Loucy (cell line): ENCODE results near the gene USP16.

Experiments
- H2AFZ ChIP-seq: fragments of 200-600 bp; sonication (generic); 2 replicates; pipeline ENCODE4 v1.6.0; 2016; ENCODE audit warnings: antibody characterized with exemption, mild to moderate bottlenecking, low read length, moderate library complexity
- H3F3A ChIP-seq: fragments of 200-600 bp; 2 replicates; pipeline ENCODE4 v1.6.0; 2016; ENCODE audit warnings: antibody characterized with exemption, low read depth, mild to moderate bottlenecking
- H3K27me3 ChIP-seq: fragments of 200-600 bp; sonication (generic); 2 replicates; pipeline ENCODE4 v1.6.1; 2014; ENCODE audit warnings: low read length, mild to moderate bottlenecking; ENCODE audit not compliant: insufficient read depth, poor library complexity, severe bottlenecking
- H3K36me3 ChIP-seq: fragments of 200-600 bp; sonication (generic); 2 replicates; pipeline ENCODE4 v1.6.1; 2016; ENCODE audit warnings: low read length; ENCODE audit not compliant: insufficient read depth
- H3K4me1 ChIP-seq: fragments of 200-600 bp; sonication (generic); 2 replicates; pipeline ENCODE4 v1.5.1; 2014; ENCODE audit warnings: low read length, mild to moderate bottlenecking; ENCODE audit not compliant: insufficient read depth, poor library complexity, severe bottlenecking
- H3K4me2 ChIP-seq: fragments of 200-600 bp; sonication (generic); 2 replicates; pipeline ENCODE4 v1.6.0; 2014; ENCODE audit warnings: antibody characterized with exemption, low read length, low read depth, mild to moderate bottlenecking; ENCODE audit not compliant: poor library complexity, severe bottlenecking
- H3K4me3 ChIP-seq: fragments of 200-600 bp; sonication (generic); 2 replicates; pipeline ENCODE4 v1.5.1; 2014; ENCODE audit warnings: low read length, mild to moderate bottlenecking, mixed read lengths; ENCODE audit not compliant: poor library complexity, severe bottlenecking
- H3K79me2 ChIP-seq: fragments of 200-600 bp; sonication (generic); 2 replicates; pipeline ENCODE4 v1.6.1; 2014; ENCODE audit warnings: low read length; ENCODE audit not compliant: insufficient read depth
- H3K9ac ChIP-seq: fragments of 200-600 bp; sonication (generic); 2 replicates; pipeline ENCODE4 v1.6.0; 2014; ENCODE audit warnings: mild to moderate bottlenecking, low read depth, low read length, moderate library complexity; ENCODE audit not compliant: poor library complexity, severe bottlenecking
- H3K9me2 ChIP-seq: fragments of 200-600 bp; sonication (generic); replicated peaks from 2 replicates; pipeline ENCODE4 v1.6.1; 2016; ENCODE audit warnings: low read depth, low read length, mixed read lengths
- H3K9me3 ChIP-seq: fragments of 200-600 bp; sonication (generic); 2 replicates; pipeline ENCODE4 v1.6.1; 2014; ENCODE audit warnings: mild to moderate bottlenecking, antibody characterized with exemption, low read length, low read depth; ENCODE audit not compliant: insufficient read depth
- H4K20me1 ChIP-seq: fragments of 200-600 bp; sonication (generic); 2 replicates; pipeline ENCODE4 v1.6.0; 2014; ENCODE audit warnings: antibody characterized with exemption, low read length, mild to moderate bottlenecking; ENCODE audit not compliant: insufficient read depth, poor library complexity, severe bottlenecking
- CTCF ChIP-seq: fragments of 200-600 bp; sonication (generic); conservative IDR thresholded peaks from 2 replicates; pipeline ENCODE4 v1.5.1; 2014; ENCODE audit warnings: mild to moderate bottlenecking, antibody characterized with exemption, low read length
- EZH2phosphoT487 ChIP-seq: fragments of 200-600 bp; IDR thresholded peaks from 2 replicates; pipeline ENCODE4 v1.6.1; 2018; ENCODE audit warnings: antibody characterized with exemption, mild to moderate bottlenecking, moderate library complexity, borderline replicate concordance

Gene USP16

DNA sequence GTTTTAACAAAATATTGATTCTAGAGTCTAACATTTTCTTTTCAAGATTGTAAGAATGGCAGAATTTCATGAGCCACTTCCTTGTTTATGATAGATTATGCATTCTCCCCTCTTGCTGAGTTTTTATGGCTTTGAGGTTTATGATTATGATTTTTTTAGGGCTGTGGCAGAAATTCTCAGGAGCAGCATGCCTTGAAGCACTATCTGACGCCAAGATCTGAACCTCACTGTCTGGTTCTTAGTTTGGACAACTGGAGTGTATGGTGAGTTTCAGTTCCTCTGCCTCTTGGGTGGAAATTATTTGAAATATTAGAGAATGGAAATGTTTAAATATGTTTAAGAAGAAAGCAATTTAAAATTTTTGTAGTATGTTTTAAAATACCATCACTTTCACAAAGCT is 10.2 kb downstream of the USP16 start:
- no peak overlapping the region for H3K9ac ChIP-seq
- no peaks in the 10 kb centered on the region for H3K27me3 ChIP-seq
- H3K9me2 ChIP-seq: no peaks in the 10 kb centered on the region
- H3K4me1 ChIP-seq: no peaks in the 10 kb centered on the region
- H2AFZ ChIP-seq: no peak overlapping the region
- TF ChIP-seq CTCF: no peak
- no peak for TF ChIP-seq EZH2phosphoT487
- peaks cover 68% of the 10 kb centered on the region; the same call in 1 of the 2 replicates for H3K36me3 ChIP-seq
- no peak overlapping the region for H3K4me2 ChIP-seq
- H3K9me3 ChIP-seq: no peaks in the 10 kb centered on the region
- H3K4me3 ChIP-seq: no peak overlapping the region
- H3F3A ChIP-seq: no peaks in the 10 kb centered on the region
- H4K20me1 ChIP-seq: no peaks in the 10 kb centered on the region
- 0 out of 2 replicates have a peak, but pooled peaks cover 5% of the 10 kb centered on the region for H3K79me2 ChIP-seq

GRCh38 chr21:29052224-29052623 is 27.8 kb downstream of the USP16 start:
- H2AFZ ChIP-seq: no peak overlapping the region
- H3F3A ChIP-seq: peaks cover 5% of the 10 kb centered on the region; the same call in 1 of the 2 replicates
- no peak overlapping the region for H3K4me3 ChIP-seq
- no peaks in the 10 kb centered on the region for H3K9me2 ChIP-seq
- no peaks in the 10 kb centered on the region for H3K27me3 ChIP-seq
- no peak overlapping the region for H3K9ac ChIP-seq
- no peaks in the 10 kb centered on the region for H3K79me2 ChIP-seq
- H3K4me2 ChIP-seq: no peak overlapping the region
- TF ChIP-seq CTCF (no peak), EZH2phosphoT487 (no peak)
- no peaks in the 10 kb centered on the region for H4K20me1 ChIP-seq
- no peaks in the 10 kb centered on the region; the same call in 1 of the 2 replicates for H3K9me3 ChIP-seq
- peaks cover 7% of the 10 kb centered on the region for H3K4me1 ChIP-seq
- H3K36me3 ChIP-seq: peaks cover 76% of the 10 kb centered on the region

DNA sequence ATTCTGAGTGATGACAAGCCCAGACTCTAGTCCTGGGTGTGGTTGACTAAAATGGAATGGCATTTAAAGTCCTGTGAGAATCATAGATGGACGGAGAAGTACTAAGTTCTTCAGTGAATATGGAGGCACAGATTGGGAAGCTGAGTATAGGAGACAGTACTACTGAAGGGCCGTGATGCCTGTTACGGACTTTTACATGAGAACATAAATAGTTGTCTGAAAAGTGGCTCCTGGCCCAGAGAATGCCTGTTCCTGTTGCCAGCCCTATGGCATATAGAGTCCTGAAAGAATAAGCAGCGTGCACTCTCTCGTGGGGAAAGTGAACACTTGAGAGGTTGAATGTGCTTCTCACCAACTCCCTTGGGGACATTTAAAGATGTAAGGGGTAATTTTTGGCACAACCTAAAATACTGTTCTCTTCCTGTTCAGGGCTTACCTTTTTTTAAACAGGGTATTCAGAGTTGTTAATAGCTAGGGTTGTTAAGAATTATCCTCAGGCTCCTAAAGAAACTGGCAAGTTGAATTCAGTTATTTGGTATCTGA is 28.6 kb downstream of the USP16 start:
- Histone ChIP-seq H3K9me2 (no peaks in the 10 kb centered on the region), H3K4me2 (no peak overlapping the region)
- TF ChIP-seq EZH2phosphoT487 (no peak), CTCF (no peak)

More for the DNA sequence above, 28.6 kb downstream of the USP16 start:
- Histone ChIP-seq H3K4me1 (peaks cover 7% of the 10 kb centered on the region), H3K9ac (no peak overlapping the region), H4K20me1 (no peaks in the 10 kb centered on the region), H3K9me3 (no peaks in the 10 kb centered on the region; the same call in 1 of the 2 replicates), H3K79me2 (no peaks in the 10 kb centered on the region), H3K27me3 (no peaks in the 10 kb centered on the region), H3F3A (peaks cover 5% of the 10 kb centered on the region; the same call in 1 of the 2 replicates), H3K4me3 (no peak overlapping the region), H3K36me3 (peaks cover 76% of the 10 kb centered on the region), H2AFZ (no peak overlapping the region)
